ENCODE data around the gene TUB. TPM values are rescaled to one million over a fixed set of nuclear protein-coding genes. Genes with fewer than 3 reads are reported as not detected.
A peak's percentile ranks its signal among the peaks of the same experiment; 100 is the strongest.

The TUB gene
- total and polyA plus RNA-seq, 11 donors = 4.7 to 38.8 (median 18.4) TPM

DNA sequence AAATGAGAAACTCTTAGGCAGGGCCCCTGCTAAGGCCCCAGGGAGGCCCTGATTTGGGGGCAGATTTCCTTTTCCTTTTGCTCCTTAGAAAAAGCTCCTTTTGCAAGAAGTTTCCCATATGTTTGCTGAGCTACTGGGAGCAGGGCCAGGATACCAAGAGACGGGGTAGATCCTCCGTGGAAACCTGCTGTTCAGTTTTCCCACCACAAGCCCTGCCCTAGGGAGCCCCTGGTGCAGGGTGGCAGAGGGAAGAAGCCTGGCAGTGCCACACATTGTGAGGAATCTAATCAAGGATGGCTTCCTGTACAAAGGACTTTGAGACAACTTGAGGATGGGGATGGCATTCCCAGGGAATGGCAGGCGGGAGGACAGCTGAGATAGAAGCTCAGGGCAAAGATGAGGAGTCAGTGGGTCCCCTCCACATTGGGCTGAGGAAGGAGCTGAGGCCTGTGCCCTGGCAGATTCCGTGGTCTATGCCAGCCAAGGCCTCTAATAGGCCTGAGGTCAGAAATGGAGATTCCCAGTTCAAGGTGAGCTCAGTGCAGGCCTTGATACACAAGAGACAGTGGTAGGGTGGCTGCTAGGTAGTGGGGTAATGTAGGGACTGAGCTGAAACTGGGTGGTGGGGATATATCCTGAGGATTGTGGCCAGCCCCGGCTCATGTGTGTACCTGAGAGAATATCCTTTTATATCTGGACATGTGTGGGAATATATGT, 15.0 kb downstream of the TUB start:
- Histone ChIP-seq H3K9me3 (no peaks in the 10 kb centered on the region), H3K4me3 (no peak overlapping the region), H3K27ac (no peak overlapping the region), H3K4me1 (peaks cover 0 to 15% (median 5%) of the 10 kb centered on the region in 12 donors), H3K36me3 (peaks cover 0 to 59% (median 35%) of the 10 kb centered on the region in 9 donors), H3K27me3 (no peaks in the 10 kb centered on the region)
- ATAC-seq (no peak), DNase-seq (peak in 1 of 5 donors; percentile 1)
- intact Hi-C loops (cut with DNase I) = loop anchor here in 8 of 10 donors (1.0 to 10.0 kb wide), 5 partner anchors 61 to 204 kb away; no protein-coding TSS in a partner anchor
- TF ChIP-seq, protein P1, sequence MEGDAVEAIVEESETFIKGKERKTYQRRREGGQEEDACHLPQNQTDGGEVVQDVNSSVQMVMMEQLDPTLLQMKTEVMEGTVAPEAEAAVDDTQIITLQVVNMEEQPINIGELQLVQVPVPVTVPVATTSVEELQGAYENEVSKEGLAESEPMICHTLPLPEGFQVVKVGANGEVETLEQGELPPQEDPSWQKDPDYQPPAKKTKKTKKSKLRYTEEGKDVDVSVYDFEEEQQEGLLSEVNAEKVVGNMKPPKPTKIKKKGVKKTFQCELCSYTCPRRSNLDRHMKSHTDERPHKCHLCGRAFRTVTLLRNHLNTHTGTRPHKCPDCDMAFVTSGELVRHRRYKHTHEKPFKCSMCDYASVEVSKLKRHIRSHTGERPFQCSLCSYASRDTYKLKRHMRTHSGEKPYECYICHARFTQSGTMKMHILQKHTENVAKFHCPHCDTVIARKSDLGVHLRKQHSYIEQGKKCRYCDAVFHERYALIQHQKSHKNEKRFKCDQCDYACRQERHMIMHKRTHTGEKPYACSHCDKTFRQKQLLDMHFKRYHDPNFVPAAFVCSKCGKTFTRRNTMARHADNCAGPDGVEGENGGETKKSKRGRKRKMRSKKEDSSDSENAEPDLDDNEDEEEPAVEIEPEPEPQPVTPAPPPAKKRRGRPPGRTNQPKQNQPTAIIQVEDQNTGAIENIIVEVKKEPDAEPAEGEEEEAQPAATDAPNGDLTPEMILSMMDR (IDR thresholded peaks at IDR 0.05) = no peak
- TF ChIP-seq POLR2A (IDR thresholded peaks at IDR 0.05) = no peak
- 79 to 87% (median 81%) methylated on average over 5 of the region's 5 CpGs for WGBS, 4 donors

DNA sequence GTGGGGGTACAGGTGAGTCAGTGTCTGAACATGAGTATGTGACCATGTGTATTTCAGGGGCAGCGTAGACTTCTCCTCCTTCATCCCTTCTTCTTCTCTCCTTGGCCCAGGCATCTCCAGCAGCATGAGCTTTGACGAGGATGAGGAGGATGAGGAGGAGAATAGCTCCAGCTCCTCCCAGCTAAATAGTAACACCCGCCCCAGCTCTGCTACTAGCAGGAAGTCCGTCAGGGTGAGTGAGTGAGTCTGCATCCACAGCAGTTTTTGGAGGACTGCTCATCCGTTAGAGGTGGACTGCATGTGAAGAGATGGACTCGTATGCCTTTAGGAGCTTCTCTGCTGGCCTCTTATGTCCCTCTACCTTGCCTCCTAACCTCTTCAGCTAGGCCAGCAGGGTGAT, 15.6 kb downstream of the TUB start:
- ATAC-seq = no peak
- Histone ChIP-seq H3K27me3 (no peaks in the 10 kb centered on the region), H3K4me3 (no peak overlapping the region), H3K9me3 (no peaks in the 10 kb centered on the region), H3K4me1 (peaks cover 0 to 15% (median 5%) of the 10 kb centered on the region in 12 donors), H3K27ac (no peak overlapping the region), H3K36me3 (peaks cover 0 to 65% (median 41%) of the 10 kb centered on the region in 9 donors)
- 73 to 81% (median 78%) methylated on average over 6 of the region's 6 CpGs for WGBS, 4 donors
- DNase-seq = no peak
- TF ChIP-seq POLR2A (IDR thresholded peaks at IDR 0.05) = no peak
- TF ChIP-seq, protein P1 (IDR thresholded peaks at IDR 0.05) = no peak
- intact Hi-C loops (cut with DNase I) = loop anchor here in 8 of 10 donors (1.0 to 10.0 kb wide), 5 partner anchors 62 to 204 kb away; no protein-coding TSS in a partner anchor

DNA sequence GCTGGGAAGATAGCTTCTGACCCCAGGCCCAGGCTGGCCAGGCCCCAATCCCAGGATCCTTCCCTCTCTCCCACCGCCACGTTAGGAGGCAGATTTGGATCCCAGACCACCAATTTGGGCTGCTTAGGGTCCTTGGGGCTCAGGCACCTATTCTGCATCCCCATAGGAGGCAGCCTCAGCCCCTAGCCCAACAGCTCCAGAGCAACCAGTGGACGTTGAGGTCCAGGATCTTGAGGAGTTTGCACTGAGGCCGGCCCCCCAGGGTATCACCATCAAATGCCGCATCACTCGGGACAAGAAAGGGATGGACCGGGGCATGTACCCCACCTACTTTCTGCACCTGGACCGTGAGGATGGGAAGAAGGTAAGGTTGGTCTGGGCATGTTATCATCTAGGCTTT, 16.1 kb downstream of the TUB start:
- ATAC-seq (no peak), DNase-seq (peak in 1 of 5 donors; percentile 3)
- intact Hi-C loops (cut with DNase I) = loop anchor here in 8 of 10 donors (5.0 to 10.0 kb wide), 4 partner anchors 62 to 205 kb away; no protein-coding TSS in a partner anchor
- Histone ChIP-seq H3K36me3 (peaks cover 0 to 70% (median 46%) of the 10 kb centered on the region in 9 donors), H3K27me3 (no peaks in the 10 kb centered on the region), H3K4me3 (no peak overlapping the region), H3K9me3 (no peaks in the 10 kb centered on the region), H3K27ac (no peak overlapping the region), H3K4me1 (peaks cover 0 to 12% (median 5%) of the 10 kb centered on the region in 12 donors)
- TF ChIP-seq, protein P1 (IDR thresholded peaks at IDR 0.05) = no peak
- no peak for TF ChIP-seq POLR2A (IDR thresholded peaks at IDR 0.05)
- 93 to 100% (median 95%) methylated on average over 3 to 8 of the region's 8 CpGs for WGBS, 4 donors

DNA sequence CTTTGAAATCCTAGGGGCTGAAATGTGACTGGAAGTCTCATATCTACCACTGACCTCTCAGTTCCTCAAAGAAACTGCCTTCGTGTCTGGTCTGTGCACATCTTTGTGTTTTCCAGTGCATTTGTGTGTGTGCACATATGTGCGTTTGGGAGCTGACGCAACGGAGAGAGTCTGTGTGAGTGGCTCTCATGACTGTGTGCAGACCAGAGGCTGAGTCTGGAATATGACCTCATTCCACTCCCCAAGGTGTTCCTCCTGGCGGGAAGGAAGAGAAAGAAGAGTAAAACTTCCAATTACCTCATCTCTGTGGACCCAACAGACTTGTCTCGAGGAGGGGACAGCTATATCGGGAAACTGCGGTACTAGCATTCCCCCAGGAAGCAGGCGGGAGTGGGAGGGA, 16.5 kb downstream of the TUB start:
- ATAC-seq (no peak), DNase-seq (peak in 1 of 5 donors; percentile 0)
- Histone ChIP-seq H3K36me3 (peaks cover 0 to 74% (median 50%) of the 10 kb centered on the region in 9 donors), H3K4me1 (peaks cover 0 to 10% (median 3%) of the 10 kb centered on the region in 12 donors), H3K4me3 (no peak overlapping the region), H3K9me3 (no peaks in the 10 kb centered on the region), H3K27ac (no peak overlapping the region), H3K27me3 (no peaks in the 10 kb centered on the region)
- intact Hi-C loops (cut with DNase I) = loop anchor here in 8 of 10 donors (5.0 to 10.0 kb wide), 4 partner anchors 63 to 205 kb away; no protein-coding TSS in a partner anchor
- TF ChIP-seq, protein P1 (IDR thresholded peaks at IDR 0.05) = no peak
- TF ChIP-seq POLR2A (IDR thresholded peaks at IDR 0.05) = no peak
- 77 to 82% (median 80%) methylated on average over 9 of the region's 9 CpGs for WGBS, 4 donors
